Measurements from ENCODE around the gene SASH1. TPM values are rescaled to one million over a fixed set of nuclear protein-coding genes. Genes with fewer than 3 reads are reported as not detected.

The SASH1 gene
- 50.9 and 85.2 TPM in 2 replicates for total RNA-seq (ENCODE audit: low replicate concordance)

GRCh38 chr6:148342350-148343046, at the start of gene SASH1:
Gene SASH1 (plus strand): TSS chr6:148342838. CDS start chr6:148343068, 230 bp downstream.

